ENCODE measurements around the gene KIF1A. TPM values are rescaled to one million over a fixed set of nuclear protein-coding genes. Genes with fewer than 3 reads are reported as not detected.

Gene KIF1A
- total and polyA plus RNA-seq, 2 of the 13 experiments (the other 11 are each of a cell fraction or from before 2014, with no cell fraction given), result 0.01 TPM; not detected in 1

- TF ChIP-seq ZNF598 (CRISPR knock-in tag; IDR thresholded peaks at IDR 0.05; ENCODE audit: borderline replicate concordance) (peak; percentile 89; the same call in 1 of the 2 replicates), ZNF878 (CRISPR knock-in tag; IDR thresholded peaks at IDR 0.05) (peak; percentile 99), CENPT (CRISPR knock-in tag; IDR thresholded peaks at IDR 0.05; ENCODE audit: low read depth) (no peak), STAT5B (CRISPR knock-in tag; IDR thresholded peaks at IDR 0.05) (0 out of 2 replicates have a peak, but pooled peaks have one; percentile 60), ZFYVE20 (CRISPR knock-in tag; IDR thresholded peaks at IDR 0.05; ENCODE audit: borderline replicate concordance, low read depth) (0 out of 2 replicates have a peak, but pooled peaks have one; percentile 81), ZIK1 (CRISPR knock-in tag; IDR thresholded peaks at IDR 0.05; ENCODE audit: borderline replicate concordance, low read depth) (peak; percentile 97), FOXO4 (CRISPR knock-in tag; conservative IDR thresholded peaks at IDR 0.05) (0 out of 2 replicates have a peak, but pooled peaks have one; percentile 90), ZEB1 (IDR thresholded peaks at IDR 0.05; ENCODE audit: insufficient replicate concordance, low read depth) (peak; percentile 68), RXRA (CRISPR knock-in tag; IDR thresholded peaks at IDR 0.05) (peak; percentile 92), ZNF30 (CRISPR knock-in tag; IDR thresholded peaks at IDR 0.05) (peak; percentile 82), BCL3 (CRISPR knock-in tag; IDR thresholded peaks at IDR 0.05) (peak; percentile 94), ZNF674 (CRISPR knock-in tag; IDR thresholded peaks at IDR 0.05; ENCODE audit: low read depth) (peak; percentile 95; the same call in 1 of the 2 replicates), ZNF224 (CRISPR knock-in tag; IDR thresholded peaks at IDR 0.05) (peak; percentile 99), ZNF7 (CRISPR knock-in tag; IDR thresholded peaks at IDR 0.05) (peak; percentile 8; the same call in 1 of the 2 replicates)
- TF ChIP-seq, protein P1, sequence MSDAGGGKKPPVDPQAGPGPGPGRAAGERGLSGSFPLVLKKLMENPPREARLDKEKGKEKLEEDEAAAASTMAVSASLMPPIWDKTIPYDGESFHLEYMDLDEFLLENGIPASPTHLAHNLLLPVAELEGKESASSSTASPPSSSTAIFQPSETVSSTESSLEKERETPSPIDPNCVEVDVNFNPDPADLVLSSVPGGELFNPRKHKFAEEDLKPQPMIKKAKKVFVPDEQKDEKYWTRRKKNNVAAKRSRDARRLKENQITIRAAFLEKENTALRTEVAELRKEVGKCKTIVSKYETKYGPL (CRISPR knock-in tag; IDR thresholded peaks at IDR 0.05), result no peak; the same call in 1 of the 2 replicates
- TF ChIP-seq, protein P2, sequence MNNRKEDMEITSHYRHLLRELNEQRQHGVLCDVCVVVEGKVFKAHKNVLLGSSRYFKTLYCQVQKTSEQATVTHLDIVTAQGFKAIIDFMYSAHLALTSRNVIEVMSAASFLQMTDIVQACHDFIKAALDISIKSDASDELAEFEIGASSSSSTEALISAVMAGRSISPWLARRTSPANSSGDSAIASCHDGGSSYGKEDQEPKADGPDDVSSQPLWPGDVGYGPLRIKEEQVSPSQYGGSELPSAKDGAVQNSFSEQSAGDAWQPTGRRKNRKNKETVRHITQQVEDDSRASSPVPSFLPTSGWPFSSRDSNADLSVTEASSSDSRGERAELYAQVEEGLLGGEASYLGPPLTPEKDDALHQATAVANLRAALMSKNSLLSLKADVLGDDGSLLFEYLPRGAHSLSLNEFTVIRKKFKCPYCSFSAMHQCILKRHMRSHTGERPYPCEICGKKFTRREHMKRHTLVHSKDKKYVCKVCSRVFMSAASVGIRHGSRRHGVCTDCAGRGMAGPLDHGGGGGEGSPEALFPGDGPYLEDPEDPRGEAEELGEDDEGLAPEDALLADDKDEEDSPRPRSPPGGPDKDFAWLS (CRISPR knock-in tag; IDR thresholded peaks at IDR 0.05; ENCODE audit: borderline replicate concordance), result no peak; the same call in 1 of the 2 replicates
- TF ChIP-seq, protein P3, sequence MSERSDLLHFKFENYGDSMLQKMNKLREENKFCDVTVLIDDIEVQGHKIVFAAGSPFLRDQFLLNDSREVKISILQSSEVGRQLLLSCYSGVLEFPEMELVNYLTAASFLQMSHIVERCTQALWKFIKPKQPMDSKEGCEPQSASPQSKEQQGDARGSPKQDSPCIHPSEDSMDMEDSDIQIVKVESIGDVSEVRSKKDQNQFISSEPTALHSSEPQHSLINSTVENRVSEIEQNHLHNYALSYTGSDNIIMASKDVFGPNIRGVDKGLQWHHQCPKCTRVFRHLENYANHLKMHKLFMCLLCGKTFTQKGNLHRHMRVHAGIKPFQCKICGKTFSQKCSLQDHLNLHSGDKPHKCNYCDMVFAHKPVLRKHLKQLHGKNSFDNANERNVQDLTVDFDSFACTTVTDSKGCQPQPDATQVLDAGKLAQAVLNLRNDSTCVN (CRISPR knock-in tag; IDR thresholded peaks at IDR 0.05; ENCODE audit: borderline replicate concordance), result peak; percentile 86
- TF ChIP-seq, protein P4, sequence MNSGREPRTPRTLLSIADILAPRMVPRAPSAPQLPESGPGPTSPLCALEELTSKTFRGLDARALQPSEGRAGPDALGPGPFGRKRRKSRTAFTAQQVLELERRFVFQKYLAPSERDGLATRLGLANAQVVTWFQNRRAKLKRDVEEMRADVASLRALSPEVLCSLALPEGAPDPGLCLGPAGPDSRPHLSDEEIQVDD (CRISPR knock-in tag; IDR thresholded peaks at IDR 0.05; ENCODE audit: borderline replicate concordance), result peak; percentile 99
Observed at GRCh38 chr2:240857039-240858008, 37.3 kb upstream of the KIF1A start (continued).
